22Rv1 (cell line): ENCODE data around the gene IL6ST.

Experiments
- H3K27ac ChIP-seq: fragments of 450-650 bp; 2 replicates; pipeline ENCODE4 v1.5.1; 2017
- CTCF ChIP-seq: fragments of 450-650 bp; IDR thresholded peaks from 2 replicates; pipeline ENCODE4 v1.5.1; 2017; ENCODE audit warnings: mild to moderate bottlenecking
- ZFX ChIP-seq: fragments of 450-650 bp; IDR thresholded peaks from 2 replicates; pipeline ENCODE4 v1.6.1; 2017; ENCODE audit warnings: antibody characterized with exemption, borderline replicate concordance

Gene IL6ST

GRCh38 chr5:55914971-55915370 lies 79.8 kb downstream of the IL6ST start:
- H3K27ac ChIP-seq = no peak overlapping the region
- TF ChIP-seq CTCF (no peak), ZFX (no peak)

- TF ChIP-seq ZFX (no peak), CTCF (no peak)
- no peak overlapping the region for H3K27ac ChIP-seq
Observed at GRCh38 chr5:55913466-55914413, 81.0 kb downstream of the IL6ST start.

GRCh38 chr5:55911784-55912653 lies 82.7 kb downstream of the IL6ST start:
- no peak overlapping the region for H3K27ac ChIP-seq
- TF ChIP-seq ZFX (no peak), CTCF (no peak)

- TF ChIP-seq ZFX (no peak), CTCF (no peak)
- H3K27ac ChIP-seq = no peak overlapping the region
Observed at GRCh38 chr5:55908804-55909203, 86.0 kb downstream of the IL6ST start.

GRCh38 chr5:55907927-55908326 lies 86.8 kb downstream of the IL6ST start:
- TF ChIP-seq ZFX = no peak
- no peak for TF ChIP-seq CTCF
- H3K27ac ChIP-seq = no peak overlapping the region

- no peak overlapping the region for H3K27ac ChIP-seq
- TF ChIP-seq ZFX (no peak), CTCF (no peak)
Observed at GRCh38 chr5:55905251-55905650, 89.5 kb downstream of the IL6ST start.

- H3K27ac ChIP-seq = no peak overlapping the region
- TF ChIP-seq CTCF (no peak), ZFX (no peak)
Observed at GRCh38 chr5:55904152-55904551, 90.6 kb downstream of the IL6ST start.
